ENCODE results near the gene IFI35. TPM values are rescaled to one million over a fixed set of nuclear protein-coding genes. Genes with fewer than 3 reads are reported as not detected.

IFI35 gene
- total and polyA plus RNA-seq, 9 of the 15 experiments (the other 6 are each of a cell fraction or from before 2014, with no cell fraction given), result 4.4 to 13.1 (median 10.2) TPM

DNA sequence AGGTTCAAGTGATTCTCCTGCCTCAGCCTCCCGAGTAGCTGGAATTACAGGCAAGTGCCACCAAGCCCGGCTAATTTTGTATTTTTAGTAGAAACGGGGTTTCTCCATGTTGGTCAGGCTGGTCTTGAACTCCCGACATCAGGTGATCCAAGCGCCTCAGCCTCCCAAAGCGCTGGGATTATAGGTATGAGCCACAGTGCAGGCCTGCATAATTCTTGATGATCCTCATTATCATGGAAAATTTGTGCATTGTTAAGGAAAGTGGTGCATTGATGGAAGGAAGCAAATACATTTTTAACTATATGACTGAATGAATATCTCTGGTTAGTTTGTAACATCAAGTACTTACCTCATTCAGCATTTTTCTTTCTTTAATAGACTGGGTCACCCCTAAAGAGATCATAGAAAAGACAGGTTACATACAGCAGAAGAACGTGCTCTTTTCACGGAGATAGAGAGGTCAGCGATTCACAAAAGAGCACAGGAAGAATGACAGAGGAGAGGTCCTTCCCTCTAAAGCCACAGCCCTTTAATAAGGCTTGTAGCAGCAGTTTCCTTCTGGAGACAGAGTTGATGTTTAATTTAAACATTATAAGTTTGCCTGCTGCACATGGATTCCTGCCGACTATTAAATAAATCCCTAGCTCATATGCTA is 56.5 kb downstream of the IFI35 start:
- Histone ChIP-seq H2AFZ (ENCODE audit: low read depth, low read length) (no peak overlapping the region), H3K79me2 (ENCODE audit: control insufficient read depth, insufficient read depth, low read length) (no peaks in the 10 kb centered on the region), H3K9me1 (ENCODE audit: control insufficient read depth, insufficient read depth, low read length) (no peaks in the 10 kb centered on the region), H3K36me3 (ENCODE audit: control insufficient read depth, insufficient read depth, low read length) (peaks cover 71% of the 10 kb centered on the region), H4K20me1 (replicated peaks; ENCODE audit: control insufficient read depth, insufficient read depth, low read length) (no peaks in the 10 kb centered on the region), H3K4me1 (replicated peaks in 1 of 2; ENCODE audit: control insufficient read depth in 2 of 2, insufficient read depth in 2 of 2, low read length in 2 of 2) (no peaks in the 10 kb centered on the region), H3K9me3 (replicated peaks; ENCODE audit: control insufficient read depth, insufficient read depth, low read depth, low read length) (no peaks in the 10 kb centered on the region), H3K9ac (ENCODE audit: insufficient read depth in 1 of 2, low read depth in 2 of 2, low read length in 2 of 2) (no peak overlapping the region), H3K4me2 (ENCODE audit: insufficient read depth, low read length) (no peak overlapping the region), H3K27me3 (ENCODE audit: control insufficient read depth in 2 of 2, insufficient read depth in 2 of 2, low read length in 2 of 2) (no peaks in the 10 kb centered on the region), H3K27ac (ENCODE audit: extremely low read depth, low read depth, low read length) (no peak overlapping the region), H3K4me3 (no peak overlapping the region)
- DNase-seq (ENCODE audit: extremely low read depth in 1 of 4, low spot score in 3 of 4), result no peak
- BruUV-seq (replicated peaks), result TSS peak; percentile 21
- POLR2A ChIA-PET, result interaction anchor here (0.8 to 1.4 kb wide), 3 partner anchors 12 to 253 kb away, joined by 3 to 4 read pairs (median 3); partner anchors contain the start of gene BRCA1
- CTCF ChIA-PET (ENCODE audit: low intra/inter-chr PET ratio), result no interaction called here
- FAIRE-seq, result no peak
- no peak for ATAC-seq
- 95% methylated on average over 10 of the region's 10 CpGs for WGBS (ENCODE audit: insufficient coverage, low coverage, missing lambda C conversion rate)
- intact Hi-C loops (cut with micrococcal nuclease) (no loop called here), in situ Hi-C loops (cut with MboI) (no loop called here)
- TF ChIP-seq, protein P1, sequence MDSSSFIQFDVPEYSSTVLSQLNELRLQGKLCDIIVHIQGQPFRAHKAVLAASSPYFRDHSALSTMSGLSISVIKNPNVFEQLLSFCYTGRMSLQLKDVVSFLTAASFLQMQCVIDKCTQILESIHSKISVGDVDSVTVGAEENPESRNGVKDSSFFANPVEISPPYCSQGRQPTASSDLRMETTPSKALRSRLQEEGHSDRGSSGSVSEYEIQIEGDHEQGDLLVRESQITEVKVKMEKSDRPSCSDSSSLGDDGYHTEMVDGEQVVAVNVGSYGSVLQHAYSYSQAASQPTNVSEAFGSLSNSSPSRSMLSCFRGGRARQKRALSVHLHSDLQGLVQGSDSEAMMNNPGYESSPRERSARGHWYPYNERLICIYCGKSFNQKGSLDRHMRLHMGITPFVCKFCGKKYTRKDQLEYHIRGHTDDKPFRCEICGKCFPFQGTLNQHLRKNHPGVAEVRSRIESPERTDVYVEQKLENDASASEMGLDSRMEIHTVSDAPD (CRISPR knock-in tag; IDR thresholded peaks at IDR 0.05), result no peak
- TF ChIP-seq ZFPM2 (CRISPR knock-in tag; IDR thresholded peaks at IDR 0.05) (no peak), ZBTB26 (CRISPR knock-in tag; IDR thresholded peaks at IDR 0.05) (no peak), ZNF408 (CRISPR knock-in tag; IDR thresholded peaks at IDR 0.05; ENCODE audit: low read depth) (no peak), ZNF277 (CRISPR knock-in tag; IDR thresholded peaks at IDR 0.05; ENCODE audit: borderline replicate concordance) (no peak), ZNF124 (CRISPR knock-in tag; IDR thresholded peaks at IDR 0.05) (no peak), CBX8 (IDR thresholded peaks at IDR 0.05; ENCODE audit: borderline replicate concordance, extremely low read depth, low read depth, low read length, poor library complexity, severe bottlenecking) (no peak), JUNB (CRISPR knock-in tag; conservative IDR thresholded peaks at IDR 0.05) (no peak), XRCC3 (IDR thresholded peaks at IDR 0.05) (no peak), ARNT (IDR thresholded peaks at IDR 0.05) (no peak), PML (IDR thresholded peaks at IDR 0.05; ENCODE audit: low read length) (no peak), SMARCB1 (IDR thresholded peaks at IDR 0.05; ENCODE audit: insufficient read length, low read depth) (no peak), TAL1 (IDR thresholded peaks at IDR 0.05) (no peak), STAG1 (CRISPR knock-in tag; IDR thresholded peaks at IDR 0.05; ENCODE audit: borderline replicate concordance) (no peak), NONO (IDR thresholded peaks at IDR 0.05; ENCODE audit: low read depth in 2 of 2, low read length in 1 of 2) (no peak), ZC3H4 (CRISPR knock-in tag; IDR thresholded peaks at IDR 0.05; ENCODE audit: borderline replicate concordance) (no peak), RNF2 (IDR thresholded peaks at IDR 0.05) (no peak), TCF15 (CRISPR knock-in tag; IDR thresholded peaks at IDR 0.05) (no peak)
